H1 (cell line): ENCODE results near the gene ZNF722. TPM values are rescaled to one million over a fixed set of nuclear protein-coding genes. Genes with fewer than 3 reads are reported as not detected.

Source experiments
- CTCF ChIA-PET: fragments of 300-600 bp; sonication (Branson Sonifier 250); formaldehyde crosslinking; loops from one replicate; lab custom pipeline; 2021; ENCODE audit not compliant: partially characterized antibody; lab: Charles Lee
- POLR2A ChIA-PET: fragments of 300-600 bp; sonication (Branson Sonifier 250); formaldehyde crosslinking; loops from one replicate; lab custom pipeline; 2021; ENCODE audit warnings: inconsistent platforms; ENCODE audit not compliant: partially characterized antibody; lab: Charles Lee
- DNase-seq, 2 experiments: peaks; one replicate each; pipeline versions ENCODE4 v3.0.0 to v3.0.0-alpha.2; 2010 to 2022; ENCODE audit warnings: low spot score in 2 of 2, low read depth in 1 of 2, mixed read lengths in 1 of 2
- FAIRE-seq: peaks from 2 replicates; lab custom pipeline; 2011; peaks lifted over from hg19 to GRCh38; lab: Jason Lieb, UNC
- H2AFZ ChIP-seq: 2 replicates; pipeline ENCODE4 v1.8.1; 2012; ENCODE audit warnings: low read length, inconsistent platforms
- H2AK5ac ChIP-seq: 2 replicates; pipeline ENCODE4 v1.6.1; 2013; ENCODE audit warnings: low read depth, low read length
- H2BK120ac ChIP-seq: replicated peaks from 2 replicates; pipeline ENCODE3; 2013; ENCODE audit warnings: low read depth, low read length, inconsistent platforms
- H2BK12ac ChIP-seq: 2 replicates; pipeline ENCODE4 v1.6.1; 2013; ENCODE audit warnings: low read depth, low read length
- H2BK15ac ChIP-seq: 2 replicates; pipeline ENCODE4 v1.6.1; 2013; ENCODE audit warnings: low read length
- H2BK20ac ChIP-seq: 2 replicates; pipeline ENCODE4 v1.6.1; 2013; ENCODE audit warnings: low read length
- H2BK5ac ChIP-seq: 2 replicates; pipeline ENCODE4 v1.6.1; 2013; ENCODE audit warnings: low read depth, low read length
- H3K14ac ChIP-seq: 2 replicates; pipeline ENCODE4 v1.6.1; 2013; ENCODE audit warnings: inconsistent platforms; ENCODE audit not compliant: insufficient read length
- H3K18ac ChIP-seq: 2 replicates; pipeline ENCODE4 v1.6.1; 2013; ENCODE audit warnings: low read length; ENCODE audit errors: extremely low read depth
- H3K23ac ChIP-seq: 2 replicates; pipeline ENCODE4 v1.6.1; 2013; ENCODE audit warnings: inconsistent platforms; ENCODE audit not compliant: insufficient read length
- H3K23me2 ChIP-seq: 2 replicates; pipeline ENCODE4 v1.6.1; 2013; ENCODE audit warnings: low read depth, low read length
- H3K27ac ChIP-seq: 2 replicates; pipeline ENCODE4 v1.6.1; 2011; ENCODE audit warnings: low read depth, low read length, inconsistent platforms
- H3K27me3 ChIP-seq, 4 experiments: replicated peaks in 1 of 4; 1 replicate in 1 of 4; 2 replicates in 3 of 4; pipeline versions ENCODE4 v1.6.1 to v1.8.1; 2011 to 2013; ENCODE audit warnings: low read length in 3 of 4, mild to moderate bottlenecking in 3 of 4, inconsistent platforms in 2 of 4, mixed read lengths in 2 of 4, moderate library complexity in 1 of 4; ENCODE audit not compliant: control insufficient read depth in 3 of 4, insufficient read depth in 3 of 4; ENCODE audit errors: extremely low read depth in 1 of 4
- H3K36me3 ChIP-seq, 4 experiments: 2 replicates each; pipeline versions ENCODE4 v1.6.1 to v1.8.1; 2011 to 2013; ENCODE audit warnings: mild to moderate bottlenecking in 4 of 4, low read length in 3 of 4, moderate library complexity in 2 of 4, control low read depth in 1 of 4, inconsistent platforms in 1 of 4; ENCODE audit not compliant: insufficient read depth in 4 of 4, control insufficient read depth in 2 of 4
- H3K4ac ChIP-seq: replicated peaks from 2 replicates; pipeline ENCODE3; 2013; ENCODE audit warnings: low read length, low read depth, mixed read lengths, inconsistent platforms; ENCODE audit not compliant: insufficient read length
- H3K4me1 ChIP-seq, 4 experiments: replicated peaks in 1 of 4; 1 replicate in 1 of 4; 2 replicates in 3 of 4; pipeline versions ENCODE4 v1.6.1 to v1.8.1; 2011 to 2013; ENCODE audit warnings: low read length in 3 of 4, inconsistent platforms in 2 of 4, mixed read lengths in 1 of 4; ENCODE audit not compliant: insufficient read depth in 4 of 4, control insufficient read depth in 3 of 4
- H3K4me2 ChIP-seq, 2 experiments: 2 replicates each; pipeline versions ENCODE4 v1.6.1 to v1.8.1; 2011 to 2013; ENCODE audit warnings: low read depth in 2 of 2, low read length in 2 of 2, control low read depth in 1 of 2, inconsistent platforms in 1 of 2, mild to moderate bottlenecking in 1 of 2; ENCODE audit not compliant: insufficient read depth in 1 of 2
- H3K4me3 ChIP-seq, 4 experiments: fragments of 200-600, 300-600 bp in 1 of 4; sonication (generic), shearing (Covaris generic), sonication (Bioruptor Twin) in 1 of 4; 2 replicates each; pipeline versions ENCODE4 v1.5.1 to v1.8.1; 2011 to 2016; ENCODE audit warnings: low read length in 4 of 4, low read depth in 3 of 4, control low read depth in 2 of 4, inconsistent platforms in 2 of 4, mild to moderate bottlenecking in 2 of 4, mixed read lengths in 1 of 4, moderate library complexity in 1 of 4; ENCODE audit not compliant: insufficient read depth in 2 of 4; ENCODE audit errors: extremely low read depth in 1 of 4
- H3K56ac ChIP-seq: replicated peaks from 2 replicates; pipeline ENCODE3; 2013; ENCODE audit warnings: low read depth, mild to moderate bottlenecking, mixed read lengths, low read length, inconsistent platforms; ENCODE audit not compliant: insufficient read length
- H3K79me1 ChIP-seq: 2 replicates; pipeline ENCODE4 v1.6.1; 2013; ENCODE audit warnings: low read depth, low read length, control low read depth
- H3K79me2 ChIP-seq, 2 experiments: 2 replicates each; pipeline versions ENCODE4 v1.6.1 to v1.8.1; 2012 to 2013; ENCODE audit warnings: low read length in 2 of 2, mild to moderate bottlenecking in 2 of 2, inconsistent platforms in 1 of 2; ENCODE audit not compliant: insufficient read depth in 2 of 2, control insufficient read depth in 1 of 2
- H3K9ac ChIP-seq, 4 experiments: replicated peaks in 1 of 4; 1 replicate in 1 of 4; 2 replicates in 3 of 4; pipeline versions ENCODE4 v1.6.1 to v1.8.1; 2011 to 2013; ENCODE audit warnings: low read depth in 3 of 4, low read length in 3 of 4, control low read depth in 2 of 4, mild to moderate bottlenecking in 2 of 4, moderate library complexity in 2 of 4, inconsistent platforms in 1 of 4; ENCODE audit errors: extremely low read depth in 1 of 4
- H3K9me3 ChIP-seq, 2 experiments: 2 replicates each; pipeline versions ENCODE4 v1.6.1 to v1.8.1; 2012 to 2013; ENCODE audit warnings: mild to moderate bottlenecking in 2 of 2, moderate library complexity in 2 of 2, control low read depth in 1 of 2, inconsistent platforms in 1 of 2, low read depth in 1 of 2, low read length in 1 of 2, mixed read lengths in 1 of 2; ENCODE audit not compliant: insufficient read depth in 2 of 2
- H4K20me1 ChIP-seq, 2 experiments: replicated peaks in 1 of 2; 2 replicates each; pipeline versions ENCODE3 to v1.8.1; 2011 to 2013; ENCODE audit warnings: inconsistent platforms in 2 of 2, low read length in 2 of 2, mild to moderate bottlenecking in 1 of 2; ENCODE audit not compliant: insufficient read depth in 2 of 2, control insufficient read depth in 1 of 2
- H4K5ac ChIP-seq: 2 replicates; pipeline ENCODE4 v1.6.1; 2013; ENCODE audit warnings: low read length, low read depth, mixed read lengths, inconsistent platforms; ENCODE audit not compliant: insufficient read length
- H4K8ac ChIP-seq: 2 replicates; pipeline ENCODE4 v1.8.0; 2013; ENCODE audit warnings: mild to moderate bottlenecking, moderate library complexity, low read length, inconsistent platforms; ENCODE audit not compliant: insufficient read depth; ENCODE audit errors: extremely low read depth
- H4K91ac ChIP-seq: replicated peaks from 2 replicates; pipeline ENCODE3; 2013; ENCODE audit warnings: low read length, mixed read lengths, inconsistent platforms; ENCODE audit not compliant: insufficient read length
- BACH1 ChIP-seq: IDR thresholded peaks from 2 replicates; pipeline ENCODE4 v1.6.1; 2012; ENCODE audit warnings: low read length, improper control_type of control experiment
- CEBPB ChIP-seq: IDR thresholded peaks from 2 replicates; pipeline ENCODE4 v1.6.1; 2012; ENCODE audit warnings: low read depth, low read length
- CHD1 ChIP-seq: IDR thresholded peaks from 2 replicates; pipeline ENCODE4 v1.6.1; 2012; ENCODE audit warnings: low read depth, low read length, improper control_type of control experiment
- CHD2 ChIP-seq: IDR thresholded peaks from 2 replicates; pipeline ENCODE4 v1.6.1; 2012; ENCODE audit warnings: low read length, improper control_type of control experiment
- CTBP2 ChIP-seq: IDR thresholded peaks from 2 replicates; pipeline ENCODE4 v1.7.0; 2011; ENCODE audit warnings: borderline replicate concordance, mild to moderate bottlenecking, moderate library complexity, mixed read lengths, low read length; ENCODE audit not compliant: insufficient read depth, insufficient read length
- HDAC2 ChIP-seq, 2 experiments: fragments of 300-600 bp in 1 of 2; sonication (generic) in 1 of 2; IDR thresholded peaks; 2 replicates each; pipeline ENCODE4 v1.6.1; 2011 to 2012; ENCODE audit warnings: low read depth in 2 of 2, low read length in 2 of 2, mild to moderate bottlenecking in 2 of 2, moderate library complexity in 2 of 2, borderline replicate concordance in 1 of 2, inconsistent platforms in 1 of 2
- HDAC6 ChIP-seq: IDR thresholded peaks from one replicate; pipeline ENCODE4 v1.7.1; 2012; ENCODE audit warnings: low read depth, mild to moderate bottlenecking, inconsistent platforms, low read length, moderate library complexity
- MAFK ChIP-seq: IDR thresholded peaks from 2 replicates; pipeline ENCODE4 v1.6.1; 2012; ENCODE audit warnings: low read depth, mild to moderate bottlenecking, improper control_type of control experiment, low read length
- PHF8 ChIP-seq: fragments of 200-600 bp; sonication (generic); conservative IDR thresholded peaks from 2 replicates; pipeline ENCODE4 v1.7.1; 2012; ENCODE audit warnings: low read depth, mild to moderate bottlenecking, inconsistent platforms, low read length, moderate library complexity
- RBBP5 ChIP-seq: IDR thresholded peaks from 2 replicates; pipeline ENCODE4 v1.7.1; 2012; ENCODE audit warnings: low read depth, mild to moderate bottlenecking, inconsistent platforms, low read length, moderate library complexity, borderline replicate concordance
- SIX5 ChIP-seq: IDR thresholded peaks from 2 replicates; pipeline ENCODE4 v1.6.1; 2011; ENCODE audit warnings: mild to moderate bottlenecking, low read depth, low read length
- TCF12 ChIP-seq: IDR thresholded peaks from 2 replicates; pipeline ENCODE4 v1.6.1; 2011; ENCODE audit warnings: low read depth, mild to moderate bottlenecking, low read length
- ZNF274 ChIP-seq: IDR thresholded peaks from 2 replicates; pipeline ENCODE4 v1.7.0; 2012; ENCODE audit warnings: low read length, borderline replicate concordance; ENCODE audit errors: extremely low read depth
- WGBS, 2 experiments: shearing (Covaris generic) in 1 of 2; methylation state at CpG; one replicate each; pipeline versions ENCODE4 v1.1.6 to v1.1.7; 2013 to 2015; ENCODE audit warnings: low lambda C conversion rate in 2 of 2, mixed read lengths in 2 of 2, inconsistent platforms in 1 of 2, low coverage in 1 of 2, missing lambda C conversion rate in 1 of 2; ENCODE audit not compliant: insufficient replicate concordance in 2 of 2, insufficient coverage in 1 of 2, insufficient read length in 1 of 2; ENCODE audit errors: extremely low coverage in 1 of 2, missing lambda C conversion rate in 1 of 2; 5-methylcytosine and 5-hydroxymethylcytosine counted together
- long read RNA-seq, 2 experiments: library from RNA in 1 of 2; library from capped mRNA in 1 of 2; stranded (forward); transcript quantifications; one replicate each; pipeline ENCODE4 v2.0.0, GENCODE V29; 2021; ENCODE audit warnings: inconsistent platforms in 1 of 2
- polyA minus RNA-seq, 3 experiments: library from RNA; depleted of rRNA, polyadenylated mRNA; stranded (reverse); fragments of >200 nt; gene quantifications; 1 replicate in 2 of 3; 2 replicates in 1 of 3; pipeline ENCODE4 v1.2.3, GENCODE V29; 2011
- polyA plus RNA-seq, 7 experiments: library from polyadenylated mRNA; depleted of rRNA in 3 of 7; stranded (reverse) in 5 of 7; unstranded in 2 of 7; fragments of >200 nt in 5 of 7; fragments of 200-250 nt in 2 of 7; gene quantifications; 1 replicate in 5 of 7; 2 replicates in 1 of 7; 4 replicates in 1 of 7; pipeline versions ENCODE4 v1.2.1 to v1.2.3, GENCODE V29; 2011 to 2013; ENCODE audit warnings: missing spikeins in 2 of 7, mixed read lengths in 2 of 7
- total RNA-seq: library from RNA; stranded (reverse); fragmentation: NEBNext Ultra II Directional; extraction: Animal tissue kit (Norgen Biotek cat#: 25700); gene quantifications from 2 replicates; pipeline ENCODE4 v1.2.1, GENCODE V29; 2021

ZNF722 gene
- not detected in 2 replicates for total RNA-seq
- not detected in 2 replicates for polyA plus RNA-seq (2011; rRNA removed)
- polyA plus RNA-seq (2011; cell fraction: cytosol; rRNA removed) = not detected
- not detected for polyA plus RNA-seq (2011; cell fraction: nucleus; rRNA removed)
- not detected in 4 replicates for polyA plus RNA-seq (2012, experiment 1 of 2)
- not detected for polyA plus RNA-seq (2012, experiment 2 of 2)
- polyA plus RNA-seq (2013, experiment 1 of 2) = not detected
- not detected for polyA plus RNA-seq (2013, experiment 2 of 2)
- not detected in 2 replicates for polyA minus RNA-seq (2011; rRNA and poly(A)+ RNA removed)
- not detected for polyA minus RNA-seq (2011; cell fraction: cytosol; rRNA and poly(A)+ RNA removed)
- not detected for polyA minus RNA-seq (2011; cell fraction: nucleus; rRNA and poly(A)+ RNA removed)
- long read RNA-seq, experiment 1 = 0 reads
- long read RNA-seq, experiment 2 = 0 reads

DNA sequence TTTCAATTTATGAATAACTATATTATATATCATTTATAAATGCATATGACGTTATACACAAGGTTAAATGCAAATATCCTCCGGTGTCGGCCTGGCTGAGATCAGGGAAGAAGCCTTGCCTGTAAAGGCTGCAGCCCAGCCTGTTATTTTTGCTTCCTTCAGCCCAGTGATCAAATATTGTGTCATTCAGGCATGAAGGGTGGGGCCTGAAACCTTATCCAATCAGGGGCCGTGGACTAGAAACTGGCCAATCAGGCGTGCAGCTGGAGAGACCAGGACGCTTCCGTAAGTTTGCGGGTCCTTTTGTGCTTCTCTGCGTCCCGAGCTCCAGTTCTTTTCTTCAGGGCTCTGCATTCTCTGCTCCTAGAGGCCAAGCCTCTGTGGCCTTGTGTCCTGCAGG, at the start of gene ZNF722:
TSS of gene ZNF722 (plus strand) at position 301 of the 400 bp plus-strand sequence. CDS start 113 bp downstream, outside the sequence.
- no peak within 1 kb of the TSS for H3K18ac ChIP-seq
- H3K27ac ChIP-seq = no peak within 1 kb of the TSS
- H4K5ac ChIP-seq = no peak within 1 kb of the TSS
- no peaks in the 10 kb centered on the region for H4K20me1 ChIP-seq
- no peak within 1 kb of the TSS for H4K8ac ChIP-seq
- 80% methylated on average over 9 of the region's 10 CpGs; no CpG with 5 or more reads in 1 of the 2 experiments for WGBS, 2 experiments
- H3K4ac ChIP-seq = no peak within 1 kb of the TSS
- H3K14ac ChIP-seq = no peak within 1 kb of the TSS
- H2BK20ac ChIP-seq = no peak within 1 kb of the TSS
- no peaks in the 10 kb centered on the region for H3K23me2 ChIP-seq
- H3K79me2 ChIP-seq = no peaks in the 10 kb centered on the region
- H3K9ac ChIP-seq = no peak within 1 kb of the TSS
- H4K91ac ChIP-seq = no peak within 1 kb of the TSS
- no peak within 1 kb of the TSS for H3K4me2 ChIP-seq
- DNase-seq (no peak), FAIRE-seq (no peak)
- H2BK5ac ChIP-seq = no peak within 1 kb of the TSS
- H2BK120ac ChIP-seq = no peak within 1 kb of the TSS
- H3K56ac ChIP-seq = no peak within 1 kb of the TSS
- no peaks in the 10 kb centered on the region for H3K36me3 ChIP-seq
- H2BK12ac ChIP-seq = no peak within 1 kb of the TSS
- no peak within 1 kb of the TSS for H3K4me3 ChIP-seq
- H3K4me1 ChIP-seq = no peaks in the 10 kb centered on the region
- H3K23ac ChIP-seq = no peak within 1 kb of the TSS
- H3K9me3 ChIP-seq = peaks cover 36 to 61% of the 10 kb centered on the region in 2 experiments
- no peak within 1 kb of the TSS for H2BK15ac ChIP-seq
- no peaks in the 10 kb centered on the region for H3K27me3 ChIP-seq
- H3K79me1 ChIP-seq = no peaks in the 10 kb centered on the region
- no peak within 1 kb of the TSS for H2AK5ac ChIP-seq
- ChIA-PET POLR2A (no interaction called here), CTCF (no interaction called here)
- no peak within 1 kb of the TSS for H2AFZ ChIP-seq
- TF ChIP-seq PHF8 (no peak), HDAC6 (no peak), CHD2 (no peak), CEBPB (no peak), CTBP2 (no peak), CHD1 (no peak), ZNF274 (no peak), HDAC2 (IDR thresholded peaks at IDR 0.05; ENCODE audit: borderline replicate concordance in 1 of 2, low read depth in 2 of 2, low read length in 2 of 2) (no peak), TCF12 (no peak), SIX5 (no peak), BACH1 (no peak), MAFK (no peak), RBBP5 (no peak)
